Fibroblast of villous mesenchyme (primary cell): Measurements from ENCODE around the gene PTGFRN. TPM values are rescaled to one million over a fixed set of nuclear protein-coding genes. Genes with fewer than 3 reads are reported as not detected.

Source experiments
- DNase-seq: peaks from one replicate; pipeline ENCODE4 v3.0.0-alpha.2; 2010; ENCODE audit warnings: low read depth
- H3K4me3 ChIP-seq: 2 replicates; pipeline ENCODE4 v1.5.1; 2011; ENCODE audit warnings: low read depth, mild to moderate bottlenecking, low read length
- total RNA-seq: library from RNA; depleted of rRNA; stranded (reverse); fragments of >200 nt; gene quantifications from 2 replicates; pipeline ENCODE4 v1.2.3, GENCODE V29; 2012
- TF ChIP-seq, protein P1 (sequence below): IDR thresholded peaks from 2 replicates; pipeline ENCODE4 v1.5.1; 2012; ENCODE audit warnings: low read depth, mild to moderate bottlenecking, low read length; ENCODE audit not compliant: insufficient read depth

The PTGFRN gene
- total RNA-seq, 1 donor = 22.9 TPM

GRCh38 chr1:116997066-116997465 lies 87.3 kb downstream of the PTGFRN start:
- TF ChIP-seq, protein P1, sequence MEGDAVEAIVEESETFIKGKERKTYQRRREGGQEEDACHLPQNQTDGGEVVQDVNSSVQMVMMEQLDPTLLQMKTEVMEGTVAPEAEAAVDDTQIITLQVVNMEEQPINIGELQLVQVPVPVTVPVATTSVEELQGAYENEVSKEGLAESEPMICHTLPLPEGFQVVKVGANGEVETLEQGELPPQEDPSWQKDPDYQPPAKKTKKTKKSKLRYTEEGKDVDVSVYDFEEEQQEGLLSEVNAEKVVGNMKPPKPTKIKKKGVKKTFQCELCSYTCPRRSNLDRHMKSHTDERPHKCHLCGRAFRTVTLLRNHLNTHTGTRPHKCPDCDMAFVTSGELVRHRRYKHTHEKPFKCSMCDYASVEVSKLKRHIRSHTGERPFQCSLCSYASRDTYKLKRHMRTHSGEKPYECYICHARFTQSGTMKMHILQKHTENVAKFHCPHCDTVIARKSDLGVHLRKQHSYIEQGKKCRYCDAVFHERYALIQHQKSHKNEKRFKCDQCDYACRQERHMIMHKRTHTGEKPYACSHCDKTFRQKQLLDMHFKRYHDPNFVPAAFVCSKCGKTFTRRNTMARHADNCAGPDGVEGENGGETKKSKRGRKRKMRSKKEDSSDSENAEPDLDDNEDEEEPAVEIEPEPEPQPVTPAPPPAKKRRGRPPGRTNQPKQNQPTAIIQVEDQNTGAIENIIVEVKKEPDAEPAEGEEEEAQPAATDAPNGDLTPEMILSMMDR = no peak
- no peak for DNase-seq
- no peak overlapping the region for H3K4me3 ChIP-seq

DNA sequence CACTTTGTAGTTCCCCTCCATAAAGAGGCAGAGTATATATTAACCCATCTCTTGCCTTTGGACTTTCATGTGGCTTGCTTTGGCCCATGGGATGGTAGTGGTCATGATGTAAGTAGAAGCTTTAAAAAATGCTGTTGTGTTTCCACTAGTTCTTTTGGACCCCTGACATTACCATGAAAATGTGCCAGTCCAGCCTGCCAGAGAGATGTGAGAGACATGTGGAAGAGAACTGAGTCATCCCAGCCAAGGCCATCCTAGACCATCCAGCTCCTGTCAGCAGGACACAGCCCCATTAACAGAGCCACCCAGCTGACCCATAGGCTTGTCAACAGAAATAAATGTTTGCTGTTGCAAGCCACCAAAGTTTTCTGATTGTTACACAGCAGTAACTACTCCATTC lies 87.9 kb downstream of the PTGFRN start:
- DNase-seq = no peak
- H3K4me3 ChIP-seq = no peak overlapping the region
- TF ChIP-seq, protein P1 = no peak

GRCh38 chr1:116999596-116999995 lies 89.9 kb downstream of the PTGFRN start:
- DNase-seq = no peak
- TF ChIP-seq, protein P1 = no peak
- H3K4me3 ChIP-seq = no peak overlapping the region

DNA sequence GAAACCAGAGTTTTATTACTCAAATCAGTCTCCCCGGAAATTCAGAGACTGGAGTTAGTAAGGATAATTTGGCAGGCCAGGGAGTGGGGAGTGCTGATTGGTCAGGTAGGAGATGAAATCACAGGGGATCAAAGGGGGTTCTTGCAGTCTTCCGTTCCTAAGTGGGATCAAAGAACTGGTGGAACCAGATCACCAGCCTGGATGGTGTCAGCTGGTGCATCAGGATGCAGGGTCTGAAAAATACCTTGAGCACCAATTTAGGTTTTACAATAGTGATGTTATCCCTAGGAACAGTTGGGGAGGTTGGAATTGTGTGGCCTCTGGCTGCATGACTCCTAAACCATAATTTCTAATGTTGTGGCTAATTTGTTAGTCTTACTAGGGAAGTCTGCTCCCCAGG lies 90.4 kb downstream of the PTGFRN start:
- DNase-seq = no peak
- TF ChIP-seq, protein P1 = no peak
- no peak overlapping the region for H3K4me3 ChIP-seq

- DNase-seq = no peak
- TF ChIP-seq, protein P1 = no peak
- no peak within 1 kb of the TSS for H3K4me3 ChIP-seq
Observed at GRCh38 chr1:117001254-117001927, 91.7 kb downstream of the PTGFRN start, which contains the start of gene CD101. CD101 (plus strand) TSS chr1:117001760; CDS start chr1:117001818, 58 bp downstream.

DNA sequence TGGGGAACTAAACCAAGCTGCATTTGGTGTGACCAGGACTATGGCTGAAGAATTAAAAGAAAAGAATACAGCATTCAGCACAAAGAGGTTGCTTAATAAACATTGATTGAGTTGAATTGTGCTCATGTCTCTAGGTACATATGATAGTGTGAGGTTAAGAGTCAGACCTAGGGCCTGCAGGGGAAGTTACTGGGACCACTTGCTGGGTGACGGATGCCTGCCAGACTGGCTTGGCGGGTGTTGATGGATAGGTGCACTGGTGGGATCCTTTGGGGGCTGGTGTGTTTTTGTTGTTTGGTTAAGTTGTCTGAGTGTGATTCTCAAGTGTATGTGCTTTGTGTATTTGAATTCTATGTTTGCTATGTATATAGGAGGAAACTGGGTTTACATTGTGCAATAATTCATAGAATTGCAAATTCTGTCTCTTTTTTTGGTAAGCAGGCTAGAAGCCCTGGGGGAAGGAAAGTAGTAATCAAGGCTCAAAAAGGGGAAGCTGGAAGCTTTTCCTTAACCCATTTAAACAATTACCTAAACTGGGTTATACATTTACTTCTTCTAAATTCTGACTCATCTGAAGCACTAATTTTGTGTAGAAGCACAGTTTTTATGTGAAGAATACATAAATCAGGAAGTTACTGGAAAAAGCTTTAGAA lies 93.6 kb downstream of the PTGFRN start:
- no peak overlapping the region for H3K4me3 ChIP-seq
- TF ChIP-seq, protein P1 = no peak
- DNase-seq = no peak

GRCh38 chr1:117007719-117008013 lies 98.0 kb downstream of the PTGFRN start:
- no peak for DNase-seq
- H3K4me3 ChIP-seq = no peak overlapping the region
- TF ChIP-seq, protein P1 = no peak
